ENCODE results near the gene PRKCI.

DNA sequence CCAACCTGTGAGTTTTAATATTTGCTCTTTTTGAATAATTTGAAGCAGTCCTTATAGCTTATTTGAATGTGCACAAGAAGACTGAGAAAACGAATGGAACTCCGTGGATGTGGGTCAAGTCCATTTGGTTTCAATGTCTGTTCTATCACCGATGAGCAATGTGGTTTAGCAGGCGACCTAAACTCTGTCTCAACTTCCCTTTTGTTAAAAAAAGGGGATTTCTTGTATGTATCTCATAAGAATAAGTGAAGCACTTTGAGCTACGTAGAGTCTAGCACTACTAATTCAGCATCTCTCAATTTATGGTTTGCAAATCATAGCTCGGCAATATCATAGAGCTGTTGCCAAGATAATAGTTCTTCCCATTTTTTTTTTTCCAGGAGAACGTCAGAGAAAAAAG lies 130.7 kb downstream of the PRKCI start:
- TF ChIP-seq, protein P1, sequence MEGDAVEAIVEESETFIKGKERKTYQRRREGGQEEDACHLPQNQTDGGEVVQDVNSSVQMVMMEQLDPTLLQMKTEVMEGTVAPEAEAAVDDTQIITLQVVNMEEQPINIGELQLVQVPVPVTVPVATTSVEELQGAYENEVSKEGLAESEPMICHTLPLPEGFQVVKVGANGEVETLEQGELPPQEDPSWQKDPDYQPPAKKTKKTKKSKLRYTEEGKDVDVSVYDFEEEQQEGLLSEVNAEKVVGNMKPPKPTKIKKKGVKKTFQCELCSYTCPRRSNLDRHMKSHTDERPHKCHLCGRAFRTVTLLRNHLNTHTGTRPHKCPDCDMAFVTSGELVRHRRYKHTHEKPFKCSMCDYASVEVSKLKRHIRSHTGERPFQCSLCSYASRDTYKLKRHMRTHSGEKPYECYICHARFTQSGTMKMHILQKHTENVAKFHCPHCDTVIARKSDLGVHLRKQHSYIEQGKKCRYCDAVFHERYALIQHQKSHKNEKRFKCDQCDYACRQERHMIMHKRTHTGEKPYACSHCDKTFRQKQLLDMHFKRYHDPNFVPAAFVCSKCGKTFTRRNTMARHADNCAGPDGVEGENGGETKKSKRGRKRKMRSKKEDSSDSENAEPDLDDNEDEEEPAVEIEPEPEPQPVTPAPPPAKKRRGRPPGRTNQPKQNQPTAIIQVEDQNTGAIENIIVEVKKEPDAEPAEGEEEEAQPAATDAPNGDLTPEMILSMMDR (IDR thresholded peaks at IDR 0.05): no peak
- no peak for TF ChIP-seq EP300 (IDR thresholded peaks at IDR 0.05)
